ENCODE measurements around the gene DSC3. TPM values are rescaled to one million over a fixed set of nuclear protein-coding genes. Genes with fewer than 3 reads are reported as not detected.

Gene DSC3
- total RNA-seq, 1 experiment from 2014 or later: 0.61 TPM

DNA sequence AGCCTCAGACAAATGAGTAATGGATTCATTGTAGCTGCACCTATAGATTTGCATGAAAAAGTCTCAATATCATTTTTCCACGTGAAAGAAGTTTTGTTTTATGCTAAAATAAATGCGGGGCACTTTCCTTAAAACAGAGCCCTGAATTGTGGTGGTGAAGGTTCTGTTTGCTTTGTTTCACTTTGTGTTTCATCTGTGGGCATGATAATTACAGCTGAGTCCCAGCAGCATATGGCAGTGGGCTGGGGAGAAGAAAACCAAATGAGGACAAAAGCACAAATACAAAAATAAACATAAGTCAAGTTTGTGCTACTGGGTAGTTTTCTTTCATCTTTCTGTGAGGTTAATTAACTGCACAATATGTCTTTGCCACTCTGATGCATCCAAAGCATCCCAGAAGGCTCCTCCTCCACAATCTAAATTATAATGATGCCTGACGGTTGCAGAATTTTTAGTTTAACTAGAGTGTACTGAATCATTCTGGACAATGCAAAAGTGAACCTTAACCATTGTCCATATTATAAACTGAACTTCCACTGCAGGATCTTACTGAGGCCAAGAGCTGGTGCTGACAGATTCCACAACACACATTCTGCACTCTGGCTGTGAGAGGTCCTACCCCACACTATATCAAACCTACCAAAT lies 97.6 kb downstream of the DSC3 start:
- Mint-ChIP-seq H3K9me3 (peaks cover 11% of the 10 kb centered on the region in 2 experiments; a peak in 4 of 5 replicates), H3K27me3 (ENCODE audit: low read depth) (no peaks in the 10 kb centered on the region), H3K36me3 (ENCODE audit: insufficient read depth in 1 of 3, low read depth in 3 of 3) (peaks cover 7 to 17% (median 8%) of the 10 kb centered on the region in 3 experiments; a peak in 6 of 7 replicates), H3K27ac (no peak overlapping the region), H3K4me3 (no peak overlapping the region), H3K4me1 (no peaks in the 10 kb centered on the region; a peak in 1 of 4 replicates)
- Histone ChIP-seq H3T11ph (ENCODE audit: low read length) (no peak overlapping the region), H4K91ac (ENCODE audit: insufficient read length, low read depth, low read length) (no peak overlapping the region), H3K79me2 (ENCODE audit: insufficient read depth, low read length) (no peaks in the 10 kb centered on the region), H3K79me1 (ENCODE audit: insufficient read depth, low read depth, low read length, poor library complexity, severe bottlenecking) (no peaks in the 10 kb centered on the region), H2BK5ac (ENCODE audit: insufficient read length, low read length) (no peak overlapping the region), H2AFZ (ENCODE audit: low read length) (no peak overlapping the region), H4K20me1 (ENCODE audit: control insufficient read depth, insufficient read depth, insufficient read length) (no peaks in the 10 kb centered on the region), H3K14ac (ENCODE audit: insufficient read depth, low read length) (no peak overlapping the region), H4K5ac (ENCODE audit: insufficient read length, low read depth, low read length) (no peak overlapping the region), H4K8ac (replicated peaks; ENCODE audit: insufficient read length, low read depth, low read length) (no peak overlapping the region), H3K27ac (ENCODE audit: insufficient read length, low read depth, low read length) (no peak overlapping the region), H3K56ac (ENCODE audit: insufficient read length, low read depth, low read length) (no peak overlapping the region), H3K4me1 (ENCODE audit: insufficient read depth, low read length) (no peaks in the 10 kb centered on the region), H2BK120ac (ENCODE audit: low read depth, low read length, poor library complexity, severe bottlenecking) (no peak overlapping the region), H2BK15ac (ENCODE audit: low read depth, low read length) (no peak overlapping the region), H2BK12ac (ENCODE audit: insufficient read length, low read depth, low read length) (no peak overlapping the region), H2AK5ac (ENCODE audit: insufficient read length, low read length) (no peak overlapping the region), H3K4ac (ENCODE audit: low read depth, low read length) (no peak overlapping the region), H3K23me2 (ENCODE audit: insufficient read length, low read depth, low read length, poor library complexity, severe bottlenecking) (no peaks in the 10 kb centered on the region), H3K27me3 (ENCODE audit: insufficient read depth, low read length) (no peaks in the 10 kb centered on the region), H3K18ac (ENCODE audit: insufficient read length, low read depth, low read length) (no peak overlapping the region), H3K9me3 (ENCODE audit: control insufficient read depth, low read depth, low read length) (no peaks in the 10 kb centered on the region), H2BK20ac (ENCODE audit: low read depth, low read length, poor library complexity, severe bottlenecking) (no peak overlapping the region), H3K4me2 (ENCODE audit: insufficient read depth, insufficient read length, low read length) (no peak overlapping the region), H3K23ac (ENCODE audit: insufficient read length, low read depth, low read length) (no peak overlapping the region), H3K9ac (ENCODE audit: extremely low read depth, insufficient read length, low read length) (no peak overlapping the region)
- DNase-seq: no peak
- TF ChIP-seq, protein P1, sequence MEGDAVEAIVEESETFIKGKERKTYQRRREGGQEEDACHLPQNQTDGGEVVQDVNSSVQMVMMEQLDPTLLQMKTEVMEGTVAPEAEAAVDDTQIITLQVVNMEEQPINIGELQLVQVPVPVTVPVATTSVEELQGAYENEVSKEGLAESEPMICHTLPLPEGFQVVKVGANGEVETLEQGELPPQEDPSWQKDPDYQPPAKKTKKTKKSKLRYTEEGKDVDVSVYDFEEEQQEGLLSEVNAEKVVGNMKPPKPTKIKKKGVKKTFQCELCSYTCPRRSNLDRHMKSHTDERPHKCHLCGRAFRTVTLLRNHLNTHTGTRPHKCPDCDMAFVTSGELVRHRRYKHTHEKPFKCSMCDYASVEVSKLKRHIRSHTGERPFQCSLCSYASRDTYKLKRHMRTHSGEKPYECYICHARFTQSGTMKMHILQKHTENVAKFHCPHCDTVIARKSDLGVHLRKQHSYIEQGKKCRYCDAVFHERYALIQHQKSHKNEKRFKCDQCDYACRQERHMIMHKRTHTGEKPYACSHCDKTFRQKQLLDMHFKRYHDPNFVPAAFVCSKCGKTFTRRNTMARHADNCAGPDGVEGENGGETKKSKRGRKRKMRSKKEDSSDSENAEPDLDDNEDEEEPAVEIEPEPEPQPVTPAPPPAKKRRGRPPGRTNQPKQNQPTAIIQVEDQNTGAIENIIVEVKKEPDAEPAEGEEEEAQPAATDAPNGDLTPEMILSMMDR (conservative IDR thresholded peaks at IDR 0.05): no peak
- WGBS (ENCODE audit: extremely low coverage, insufficient read length, low lambda C conversion rate): no CpG with 5 or more reads among the region's 3 CpGs

Data from H9 (cell line).